ENCODE measurements around the gene RGL2. TPM values are rescaled to one million over a fixed set of nuclear protein-coding genes. Genes with fewer than 3 reads are reported as not detected.

Gene RGL2
- total and polyA plus RNA-seq, 10 of the 15 experiments (the other 5 are each of a cell fraction or from before 2014, with no cell fraction given), result 0.84 to 21.2 (median 6.8) TPM

DNA sequence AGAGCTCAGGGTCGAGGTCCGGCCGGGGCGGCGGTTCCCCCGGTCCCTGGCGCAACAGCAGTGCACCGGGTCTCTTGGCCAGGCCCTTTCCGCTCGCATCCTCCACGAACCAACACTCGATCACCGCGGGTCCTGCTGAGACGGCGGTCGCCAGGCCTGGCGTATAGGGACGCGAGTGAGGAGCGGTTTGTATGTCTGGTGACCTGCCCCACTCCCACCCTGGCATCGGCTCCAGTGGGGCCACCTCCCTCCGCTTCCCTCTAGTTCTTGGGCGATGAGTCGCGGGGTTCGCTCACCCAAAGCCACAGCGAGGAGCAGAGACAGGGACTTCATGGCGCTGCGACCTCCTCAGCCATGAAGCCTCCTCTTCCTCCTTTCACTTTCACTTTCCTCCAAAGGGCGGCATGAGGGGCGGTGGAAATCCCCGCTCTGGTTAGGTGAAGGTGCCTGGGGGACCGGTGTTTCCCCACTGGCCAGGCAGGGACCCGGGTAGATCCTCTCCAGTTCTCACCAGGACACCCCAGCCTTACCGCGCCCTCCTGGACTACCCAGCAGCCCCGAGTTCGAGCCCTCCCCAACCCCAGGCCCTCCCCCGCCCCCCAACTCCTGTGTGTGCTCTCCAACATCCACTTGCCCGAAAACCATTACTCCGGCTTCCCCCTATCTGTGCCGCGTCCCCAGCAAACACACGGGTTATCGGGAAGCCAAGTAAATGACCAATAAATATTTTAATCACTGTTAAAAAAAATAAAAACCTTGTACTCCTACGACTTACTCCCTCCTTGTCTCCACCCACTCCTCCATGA, 15.2 kb upstream of the RGL2 start, which contains the start of gene TAPBP (continued):
- TF ChIP-seq, protein P1, sequence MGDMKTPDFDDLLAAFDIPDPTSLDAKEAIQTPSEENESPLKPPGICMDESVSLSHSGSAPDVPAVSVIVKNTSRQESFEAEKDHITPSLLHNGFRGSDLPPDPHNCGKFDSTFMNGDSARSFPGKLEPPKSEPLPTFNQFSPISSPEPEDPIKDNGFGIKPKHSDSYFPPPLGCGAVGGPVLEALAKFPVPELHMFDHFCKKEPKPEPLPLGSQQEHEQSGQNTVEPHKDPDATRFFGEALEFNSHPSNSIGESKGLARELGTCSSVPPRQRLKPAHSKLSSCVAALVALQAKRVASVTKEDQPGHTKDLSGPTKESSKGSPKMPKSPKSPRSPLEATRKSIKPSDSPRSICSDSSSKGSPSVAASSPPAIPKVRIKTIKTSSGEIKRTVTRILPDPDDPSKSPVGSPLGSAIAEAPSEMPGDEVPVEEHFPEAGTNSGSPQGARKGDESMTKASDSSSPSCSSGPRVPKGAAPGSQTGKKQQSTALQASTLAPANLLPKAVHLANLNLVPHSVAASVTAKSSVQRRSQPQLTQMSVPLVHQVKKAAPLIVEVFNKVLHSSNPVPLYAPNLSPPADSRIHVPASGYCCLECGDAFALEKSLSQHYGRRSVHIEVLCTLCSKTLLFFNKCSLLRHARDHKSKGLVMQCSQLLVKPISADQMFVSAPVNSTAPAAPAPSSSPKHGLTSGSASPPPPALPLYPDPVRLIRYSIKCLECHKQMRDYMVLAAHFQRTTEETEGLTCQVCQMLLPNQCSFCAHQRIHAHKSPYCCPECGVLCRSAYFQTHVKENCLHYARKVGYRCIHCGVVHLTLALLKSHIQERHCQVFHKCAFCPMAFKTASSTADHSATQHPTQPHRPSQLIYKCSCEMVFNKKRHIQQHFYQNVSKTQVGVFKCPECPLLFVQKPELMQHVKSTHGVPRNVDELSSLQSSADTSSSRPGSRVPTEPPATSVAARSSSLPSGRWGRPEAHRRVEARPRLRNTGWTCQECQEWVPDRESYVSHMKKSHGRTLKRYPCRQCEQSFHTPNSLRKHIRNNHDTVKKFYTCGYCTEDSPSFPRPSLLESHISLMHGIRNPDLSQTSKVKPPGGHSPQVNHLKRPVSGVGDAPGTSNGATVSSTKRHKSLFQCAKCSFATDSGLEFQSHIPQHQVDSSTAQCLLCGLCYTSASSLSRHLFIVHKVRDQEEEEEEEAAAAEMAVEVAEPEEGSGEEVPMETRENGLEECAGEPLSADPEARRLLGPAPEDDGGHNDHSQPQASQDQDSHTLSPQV (IDR thresholded peaks at IDR 0.05), result no peak
- TF ChIP-seq TAF1 (IDR thresholded peaks at IDR 0.05; ENCODE audit: borderline replicate concordance, low read depth, low read length), result peak; percentile 84
- TF ChIP-seq TCF12 (IDR thresholded peaks at IDR 0.05; ENCODE audit: low read depth, low read length), result peak; percentile 11; the same call in 1 of the 2 replicates
- TF ChIP-seq SUZ12 (IDR thresholded peaks at IDR 0.05; ENCODE audit: unreplicated experiment), result no peak
- 0 out of 2 replicates have a peak, but pooled peaks have one; percentile 16 for TF ChIP-seq TCF3 (IDR thresholded peaks at IDR 0.05; ENCODE audit: borderline replicate concordance, insufficient read depth, low read depth, low read length)
- TF ChIP-seq, protein P2, sequence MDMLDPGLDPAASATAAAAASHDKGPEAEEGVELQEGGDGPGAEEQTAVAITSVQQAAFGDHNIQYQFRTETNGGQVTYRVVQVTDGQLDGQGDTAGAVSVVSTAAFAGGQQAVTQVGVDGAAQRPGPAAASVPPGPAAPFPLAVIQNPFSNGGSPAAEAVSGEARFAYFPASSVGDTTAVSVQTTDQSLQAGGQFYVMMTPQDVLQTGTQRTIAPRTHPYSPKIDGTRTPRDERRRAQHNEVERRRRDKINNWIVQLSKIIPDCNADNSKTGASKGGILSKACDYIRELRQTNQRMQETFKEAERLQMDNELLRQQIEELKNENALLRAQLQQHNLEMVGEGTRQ (IDR thresholded peaks at IDR 0.05; ENCODE audit: borderline replicate concordance, low read depth, low read length), result no peak
- TF ChIP-seq, protein P3, sequence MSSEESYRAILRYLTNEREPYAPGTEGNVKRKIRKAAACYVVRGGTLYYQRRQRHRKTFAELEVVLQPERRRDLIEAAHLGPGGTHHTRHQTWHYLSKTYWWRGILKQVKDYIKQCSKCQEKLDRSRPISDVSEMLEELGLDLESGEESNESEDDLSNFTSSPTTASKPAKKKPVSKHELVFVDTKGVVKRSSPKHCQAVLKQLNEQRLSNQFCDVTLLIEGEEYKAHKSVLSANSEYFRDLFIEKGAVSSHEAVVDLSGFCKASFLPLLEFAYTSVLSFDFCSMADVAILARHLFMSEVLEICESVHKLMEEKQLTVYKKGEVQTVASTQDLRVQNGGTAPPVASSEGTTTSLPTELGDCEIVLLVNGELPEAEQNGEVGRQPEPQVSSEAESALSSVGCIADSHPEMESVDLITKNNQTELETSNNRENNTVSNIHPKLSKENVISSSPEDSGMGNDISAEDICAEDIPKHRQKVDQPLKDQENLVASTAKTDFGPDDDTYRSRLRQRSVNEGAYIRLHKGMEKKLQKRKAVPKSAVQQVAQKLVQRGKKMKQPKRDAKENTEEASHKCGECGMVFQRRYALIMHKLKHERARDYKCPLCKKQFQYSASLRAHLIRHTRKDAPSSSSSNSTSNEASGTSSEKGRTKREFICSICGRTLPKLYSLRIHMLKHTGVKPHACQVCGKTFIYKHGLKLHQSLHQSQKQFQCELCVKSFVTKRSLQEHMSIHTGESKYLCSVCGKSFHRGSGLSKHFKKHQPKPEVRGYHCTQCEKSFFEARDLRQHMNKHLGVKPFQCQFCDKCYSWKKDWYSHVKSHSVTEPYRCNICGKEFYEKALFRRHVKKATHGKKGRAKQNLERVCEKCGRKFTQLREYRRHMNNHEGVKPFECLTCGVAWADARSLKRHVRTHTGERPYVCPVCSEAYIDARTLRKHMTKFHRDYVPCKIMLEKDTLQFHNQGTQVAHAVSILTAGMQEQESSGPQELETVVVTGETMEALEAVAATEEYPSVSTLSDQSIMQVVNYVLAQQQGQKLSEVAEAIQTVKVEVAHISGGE (CRISPR knock-in tag; IDR thresholded peaks at IDR 0.05), result no peak
- TF ChIP-seq, protein P4, sequence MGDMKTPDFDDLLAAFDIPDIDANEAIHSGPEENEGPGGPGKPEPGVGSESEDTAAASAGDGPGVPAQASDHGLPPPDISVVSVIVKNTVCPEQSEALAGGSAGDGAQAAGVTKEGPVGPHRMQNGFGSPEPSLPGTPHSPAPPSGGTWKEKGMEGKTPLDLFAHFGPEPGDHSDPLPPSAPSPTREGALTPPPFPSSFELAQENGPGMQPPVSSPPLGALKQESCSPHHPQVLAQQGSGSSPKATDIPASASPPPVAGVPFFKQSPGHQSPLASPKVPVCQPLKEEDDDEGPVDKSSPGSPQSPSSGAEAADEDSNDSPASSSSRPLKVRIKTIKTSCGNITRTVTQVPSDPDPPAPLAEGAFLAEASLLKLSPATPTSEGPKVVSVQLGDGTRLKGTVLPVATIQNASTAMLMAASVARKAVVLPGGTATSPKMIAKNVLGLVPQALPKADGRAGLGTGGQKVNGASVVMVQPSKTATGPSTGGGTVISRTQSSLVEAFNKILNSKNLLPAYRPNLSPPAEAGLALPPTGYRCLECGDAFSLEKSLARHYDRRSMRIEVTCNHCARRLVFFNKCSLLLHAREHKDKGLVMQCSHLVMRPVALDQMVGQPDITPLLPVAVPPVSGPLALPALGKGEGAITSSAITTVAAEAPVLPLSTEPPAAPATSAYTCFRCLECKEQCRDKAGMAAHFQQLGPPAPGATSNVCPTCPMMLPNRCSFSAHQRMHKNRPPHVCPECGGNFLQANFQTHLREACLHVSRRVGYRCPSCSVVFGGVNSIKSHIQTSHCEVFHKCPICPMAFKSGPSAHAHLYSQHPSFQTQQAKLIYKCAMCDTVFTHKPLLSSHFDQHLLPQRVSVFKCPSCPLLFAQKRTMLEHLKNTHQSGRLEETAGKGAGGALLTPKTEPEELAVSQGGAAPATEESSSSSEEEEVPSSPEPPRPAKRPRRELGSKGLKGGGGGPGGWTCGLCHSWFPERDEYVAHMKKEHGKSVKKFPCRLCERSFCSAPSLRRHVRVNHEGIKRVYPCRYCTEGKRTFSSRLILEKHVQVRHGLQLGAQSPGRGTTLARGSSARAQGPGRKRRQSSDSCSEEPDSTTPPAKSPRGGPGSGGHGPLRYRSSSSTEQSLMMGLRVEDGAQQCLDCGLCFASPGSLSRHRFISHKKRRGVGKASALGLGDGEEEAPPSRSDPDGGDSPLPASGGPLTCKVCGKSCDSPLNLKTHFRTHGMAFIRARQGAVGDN (IDR thresholded peaks at IDR 0.05), result no peak
- no peak for TF ChIP-seq HDAC6 (IDR thresholded peaks at IDR 0.05; ENCODE audit: unreplicated experiment)
- TF ChIP-seq, protein P5, sequence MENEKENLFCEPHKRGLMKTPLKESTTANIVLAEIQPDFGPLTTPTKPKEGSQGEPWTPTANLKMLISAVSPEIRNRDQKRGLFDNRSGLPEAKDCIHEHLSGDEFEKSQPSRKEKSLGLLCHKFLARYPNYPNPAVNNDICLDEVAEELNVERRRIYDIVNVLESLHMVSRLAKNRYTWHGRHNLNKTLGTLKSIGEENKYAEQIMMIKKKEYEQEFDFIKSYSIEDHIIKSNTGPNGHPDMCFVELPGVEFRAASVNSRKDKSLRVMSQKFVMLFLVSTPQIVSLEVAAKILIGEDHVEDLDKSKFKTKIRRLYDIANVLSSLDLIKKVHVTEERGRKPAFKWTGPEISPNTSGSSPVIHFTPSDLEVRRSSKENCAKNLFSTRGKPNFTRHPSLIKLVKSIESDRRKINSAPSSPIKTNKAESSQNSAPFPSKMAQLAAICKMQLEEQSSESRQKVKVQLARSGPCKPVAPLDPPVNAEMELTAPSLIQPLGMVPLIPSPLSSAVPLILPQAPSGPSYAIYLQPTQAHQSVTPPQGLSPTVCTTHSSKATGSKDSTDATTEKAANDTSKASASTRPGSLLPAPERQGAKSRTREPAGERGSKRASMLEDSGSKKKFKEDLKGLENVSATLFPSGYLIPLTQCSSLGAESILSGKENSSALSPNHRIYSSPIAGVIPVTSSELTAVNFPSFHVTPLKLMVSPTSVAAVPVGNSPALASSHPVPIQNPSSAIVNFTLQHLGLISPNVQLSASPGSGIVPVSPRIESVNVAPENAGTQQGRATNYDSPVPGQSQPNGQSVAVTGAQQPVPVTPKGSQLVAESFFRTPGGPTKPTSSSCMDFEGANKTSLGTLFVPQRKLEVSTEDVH (IDR thresholded peaks at IDR 0.05; ENCODE audit: low read depth, partially characterized antibody), result peak; percentile 35
